DMS53 treated with DMSO at 0.1 percent for 48 hours (cell line): ENCODE results near the gene RCC1.
A peak's percentile ranks its signal among the peaks of the same experiment; 100 is the strongest.
"Not testable (repeated sequence)": the region's sequence is repeated elsewhere in the genome, so short reads cannot be mapped to it uniquely, and the experiment has no call there.

Experiments
- DNase-seq: peaks from one replicate; lab custom pipeline; 2025; ENCODE audit not compliant: unreplicated experiment; lab: John Stamatoyannopoulos, UW

RCC1 gene

DNA sequence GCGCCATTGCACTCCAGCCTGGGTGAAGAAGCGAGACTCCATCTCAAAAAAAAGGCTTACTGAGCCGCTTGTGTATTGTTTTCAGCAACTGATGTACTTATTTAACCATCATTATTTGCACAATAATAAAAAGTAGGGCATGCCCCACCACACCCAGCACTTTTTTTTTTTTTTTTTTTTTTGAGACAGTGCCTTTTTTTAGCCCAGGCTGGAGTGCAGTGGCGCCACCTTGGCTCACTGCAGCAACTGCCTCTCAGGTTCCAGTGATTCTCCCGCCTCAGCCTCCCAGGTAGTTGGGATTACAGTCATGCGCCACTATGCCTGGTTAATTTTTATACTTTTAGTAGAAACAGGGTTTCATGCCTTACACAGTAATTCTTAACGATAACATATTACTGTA lies 34.8 kb downstream of the RCC1 start:
- DNase-seq: no peak

DNA sequence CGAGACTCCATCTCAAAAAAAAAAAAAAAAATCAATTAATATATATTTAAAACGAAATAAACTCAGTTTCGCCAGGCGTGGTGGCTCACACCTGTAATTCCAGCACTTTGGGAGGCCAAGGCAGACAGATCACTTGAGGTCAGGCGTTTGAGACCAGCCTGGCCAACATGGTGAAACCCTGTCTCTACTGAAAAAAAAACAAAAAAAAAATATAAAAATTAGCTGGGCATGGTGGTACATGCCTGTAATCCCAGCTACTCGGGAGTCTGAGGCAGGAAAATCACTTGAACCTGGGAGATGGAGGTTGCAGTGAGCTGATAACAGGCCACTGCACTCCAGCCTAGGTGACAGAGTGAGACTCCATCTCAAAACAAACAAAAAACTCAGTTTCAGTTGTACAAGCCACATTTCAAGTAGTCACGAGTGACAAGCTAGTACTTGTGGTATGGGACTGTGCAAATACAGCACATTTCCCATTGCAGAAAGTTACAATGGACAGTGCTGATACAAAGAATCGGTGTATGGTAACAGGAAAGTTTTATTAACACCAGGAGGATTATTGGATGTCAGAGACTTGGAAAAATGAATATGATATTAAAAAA lies 35.7 kb downstream of the RCC1 start:
- peak; percentile 5 for DNase-seq

DNA sequence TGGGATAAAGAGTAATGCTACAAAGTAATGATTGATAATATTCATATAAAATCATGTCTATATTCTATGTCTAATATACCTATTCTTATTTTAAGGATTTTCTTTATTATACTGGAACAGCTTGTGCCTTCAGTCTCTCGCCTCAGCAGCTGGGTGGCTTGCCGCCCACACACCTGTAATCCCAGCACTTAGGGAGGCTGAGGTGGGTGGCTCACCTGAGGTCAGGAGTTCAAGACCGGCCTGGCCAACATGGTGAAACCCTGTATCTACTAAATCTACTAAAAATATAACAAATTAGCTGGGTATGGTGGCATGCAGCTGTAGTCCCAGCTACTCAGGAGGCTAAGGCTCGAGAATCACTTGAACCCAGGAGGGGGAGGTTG lies 39.4 kb downstream of the RCC1 start:
- no peak for DNase-seq

DNA sequence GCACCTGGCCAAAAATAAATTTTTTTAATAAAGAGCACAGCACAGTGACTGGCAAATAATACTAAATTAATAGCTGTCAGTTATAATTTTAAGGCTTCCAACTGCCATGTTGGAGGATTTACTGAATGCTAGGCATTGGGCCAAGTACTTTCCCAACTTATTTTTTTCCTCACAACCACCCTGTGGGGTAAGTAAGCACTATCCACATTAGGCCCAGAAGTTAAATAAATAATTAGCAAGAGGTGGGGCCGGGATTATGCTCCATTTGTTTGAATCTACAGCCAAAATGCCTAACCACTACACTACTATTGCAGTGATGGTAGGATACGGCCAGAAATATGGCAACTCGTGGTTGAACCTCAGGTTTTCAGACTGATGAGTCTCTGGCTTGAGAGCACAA lies 42.5 kb downstream of the RCC1 start:
- no peak for DNase-seq

DNA sequence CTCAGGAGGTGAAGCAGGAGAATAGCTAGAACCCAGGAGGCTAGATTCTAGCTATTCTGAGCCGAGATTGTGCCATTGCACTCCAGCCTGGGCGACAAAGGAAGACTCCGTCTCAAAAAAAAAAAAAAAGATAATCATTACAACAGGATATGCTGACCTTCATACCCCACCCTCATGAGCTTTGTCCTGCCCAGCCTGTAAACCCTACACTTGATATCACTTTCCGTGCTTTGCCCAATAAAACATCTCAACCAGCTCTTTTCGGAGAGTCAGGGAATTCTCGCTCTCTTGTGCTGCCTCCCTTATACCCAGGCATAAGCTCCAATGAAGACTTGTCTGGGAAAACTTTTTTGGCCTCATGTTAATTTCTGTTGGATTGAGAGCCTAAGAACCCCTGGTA lies 45.5 kb downstream of the RCC1 start:
- DNase-seq: no peak

DNA sequence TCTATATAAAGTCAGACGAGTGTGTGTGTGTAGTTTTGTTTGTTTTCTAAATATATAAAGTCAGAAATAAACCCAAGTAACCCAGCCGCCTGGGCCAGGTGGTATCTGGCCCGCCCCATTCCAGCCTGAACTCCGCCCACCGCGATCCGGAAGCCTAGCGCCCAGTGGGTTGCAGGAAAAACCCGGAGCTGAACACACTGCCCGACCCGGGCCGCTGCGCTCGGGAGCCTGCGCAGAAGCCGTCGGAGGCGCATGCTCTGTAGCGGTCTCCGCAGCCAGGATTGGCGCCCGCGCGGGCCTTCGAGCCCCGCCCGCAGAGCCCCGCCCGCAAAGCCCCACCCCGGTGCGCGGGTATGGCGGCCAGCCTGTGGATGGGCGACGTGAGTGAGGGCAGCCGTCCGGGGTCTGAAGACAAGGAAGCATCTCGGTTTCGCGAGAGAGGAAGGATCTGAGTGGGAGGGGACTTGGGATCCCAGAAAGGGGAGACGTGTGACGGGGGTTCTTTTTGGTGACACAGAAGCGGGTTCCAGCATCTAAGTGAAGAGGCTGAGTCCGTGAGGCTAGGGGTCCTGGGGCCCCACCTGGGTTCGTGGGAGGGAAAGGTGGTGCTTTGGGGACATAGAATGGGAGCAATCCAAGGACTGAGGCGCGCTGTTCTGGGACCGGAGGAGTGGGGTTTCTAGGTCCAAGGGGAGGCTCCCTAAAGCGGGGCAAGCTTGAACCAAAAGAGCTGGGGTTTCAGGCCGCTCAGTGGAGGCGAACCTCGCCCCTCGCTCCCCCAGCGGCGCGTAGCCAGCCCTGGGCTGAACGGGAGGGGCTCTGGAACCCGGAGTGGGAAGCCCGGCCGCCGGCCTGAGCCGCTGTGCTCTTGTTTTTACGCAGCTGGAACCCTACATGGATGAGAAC lies 47.2 kb downstream of the RCC1 start, which contains the start of gene TRNAU1AP:
TSS of gene TRNAU1AP (plus strand) at position 328 of the 906 bp plus-strand sequence. CDS start at position 354, 26 bp downstream.
- DNase-seq: peak; percentile 89

DNA sequence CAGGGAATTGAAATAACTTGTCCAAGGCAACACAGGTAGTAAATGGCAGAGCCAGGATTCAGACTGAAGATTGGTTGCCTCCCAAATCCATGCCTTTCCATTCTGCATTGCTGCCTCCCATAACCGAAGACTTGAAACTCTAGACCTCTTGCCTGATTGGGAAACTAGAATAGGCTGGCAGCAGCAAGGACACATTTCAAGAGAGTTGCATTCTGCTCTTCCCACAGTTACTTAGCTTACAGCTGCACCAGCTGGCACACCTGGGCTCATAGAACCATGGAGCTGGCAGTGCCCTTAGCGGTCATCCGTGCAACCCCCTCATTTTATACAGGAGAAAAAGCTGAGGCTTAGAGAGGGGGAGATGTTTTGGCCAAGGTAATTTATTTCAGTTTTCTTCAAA lies 55.0 kb downstream of the RCC1 start:
- no peak for DNase-seq

DNA sequence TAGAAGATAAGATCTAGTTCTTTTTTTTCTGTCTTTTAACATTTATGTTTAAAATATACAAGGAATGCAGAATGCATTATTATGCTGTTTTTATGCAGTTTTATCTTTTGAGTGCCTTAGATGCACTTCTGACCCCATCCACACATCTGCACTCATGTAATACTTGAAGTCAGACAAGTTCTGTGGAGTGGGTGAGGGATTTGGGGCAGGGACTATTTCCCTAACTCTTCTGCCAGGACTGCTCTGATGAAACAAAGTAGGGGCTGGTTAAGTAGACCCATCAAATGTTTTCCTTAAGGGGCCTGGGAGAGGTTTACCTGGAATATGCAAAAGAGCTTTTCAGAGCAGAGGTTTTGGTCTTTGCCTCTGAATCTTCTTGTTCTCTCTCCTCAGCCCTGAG lies 58.5 kb downstream of the RCC1 start:
- DNase-seq: no peak

DNA sequence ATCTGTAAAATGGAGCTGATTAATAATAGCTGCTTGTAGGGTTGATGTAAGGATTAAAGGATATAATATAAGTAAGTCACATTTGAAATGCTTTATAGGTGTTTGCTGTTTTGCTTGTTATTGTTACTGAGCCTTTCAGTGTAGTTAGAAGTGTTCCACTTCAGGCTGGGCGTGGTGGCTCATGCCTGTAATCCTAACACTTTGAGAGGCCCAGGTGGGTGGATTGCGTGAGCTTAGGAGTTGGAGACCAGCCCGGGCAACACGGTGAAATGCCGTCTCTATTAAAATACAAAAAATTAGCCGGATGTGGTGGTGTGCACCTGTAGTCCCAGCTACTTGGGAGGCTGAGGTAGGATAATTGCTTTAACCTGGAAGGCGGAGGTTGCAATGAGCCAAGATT lies 59.2 kb downstream of the RCC1 start:
- DNase-seq: no peak

DNA sequence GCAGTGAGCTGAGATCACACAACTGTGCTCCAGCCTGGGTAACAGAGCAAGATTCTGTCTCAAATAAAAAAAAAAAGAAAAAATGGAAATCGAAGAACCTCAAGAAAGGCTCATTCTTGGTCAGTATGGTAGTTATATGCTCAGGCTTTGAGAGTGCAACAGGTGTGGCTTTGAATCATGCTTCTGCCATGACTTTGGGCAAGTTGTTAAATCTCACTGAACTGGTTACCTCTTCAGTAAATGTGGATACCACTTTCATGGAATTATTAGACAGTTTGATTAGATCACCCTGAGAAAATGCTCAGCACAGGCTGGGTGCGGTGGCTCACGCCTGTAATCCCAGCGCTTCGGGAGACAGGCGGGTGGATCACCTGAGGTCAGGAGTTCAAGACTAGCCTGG lies 59.9 kb downstream of the RCC1 start:
- no peak for DNase-seq

DNA sequence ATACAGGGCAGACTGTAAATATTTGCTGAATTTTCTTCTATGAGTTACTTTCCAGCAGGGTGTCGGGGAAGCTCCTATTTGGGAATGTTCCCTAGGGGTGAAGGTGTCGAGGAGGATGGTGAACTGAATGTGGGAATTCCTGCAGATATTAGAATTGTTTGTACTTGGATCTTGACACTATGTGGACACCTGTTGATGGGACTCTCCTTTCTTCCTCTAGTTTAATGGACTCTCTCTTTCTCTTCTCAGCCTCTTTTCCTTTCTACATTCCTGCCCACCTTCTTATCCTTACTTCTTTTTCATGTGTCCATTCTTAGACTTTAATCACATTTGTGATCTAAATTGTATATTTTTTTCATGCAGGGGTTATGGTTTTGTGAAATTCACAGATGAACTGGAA lies 61.1 kb downstream of the RCC1 start:
- no peak for DNase-seq

DNA sequence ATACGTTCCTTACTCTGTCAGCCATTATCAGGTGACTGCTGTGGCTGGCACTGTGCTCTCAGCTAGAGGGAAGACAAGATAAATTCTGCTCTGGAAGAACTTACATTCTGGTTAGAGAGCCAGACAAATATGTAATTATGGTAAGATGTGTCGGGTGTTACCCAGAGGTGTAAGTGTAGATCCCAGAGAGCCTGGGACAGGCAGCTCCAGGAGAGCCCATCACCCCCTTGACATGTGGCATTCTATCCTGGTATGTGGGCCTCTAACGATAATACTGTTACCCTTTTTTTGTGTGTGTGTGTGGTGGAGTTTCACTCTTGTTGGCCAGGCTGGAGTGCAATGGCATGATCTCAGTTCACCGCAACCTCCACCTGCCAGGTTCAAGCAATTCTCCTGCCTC lies 66.1 kb downstream of the RCC1 start:
- no peak for DNase-seq

DNA sequence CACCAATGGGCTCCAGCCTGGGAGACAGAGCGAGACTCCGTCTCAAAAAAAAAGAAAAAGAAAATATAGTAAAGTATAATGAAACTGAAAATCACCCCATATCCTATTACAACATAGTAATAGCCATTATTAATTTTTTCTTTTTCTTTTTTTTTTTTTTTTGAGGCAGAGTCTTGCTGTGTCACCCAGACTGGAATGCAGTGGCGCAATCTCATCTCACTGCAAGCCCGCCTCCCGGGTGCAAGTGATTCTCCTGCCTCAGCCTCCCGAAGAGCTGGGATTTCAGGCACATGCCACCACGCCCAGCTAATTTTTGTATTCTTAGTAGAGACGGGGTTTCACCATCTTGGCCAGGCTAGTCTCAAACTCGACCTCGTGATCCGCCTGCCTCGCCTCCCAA lies 67.0 kb downstream of the RCC1 start:
- DNase-seq: not testable (repeated sequence)

DNA sequence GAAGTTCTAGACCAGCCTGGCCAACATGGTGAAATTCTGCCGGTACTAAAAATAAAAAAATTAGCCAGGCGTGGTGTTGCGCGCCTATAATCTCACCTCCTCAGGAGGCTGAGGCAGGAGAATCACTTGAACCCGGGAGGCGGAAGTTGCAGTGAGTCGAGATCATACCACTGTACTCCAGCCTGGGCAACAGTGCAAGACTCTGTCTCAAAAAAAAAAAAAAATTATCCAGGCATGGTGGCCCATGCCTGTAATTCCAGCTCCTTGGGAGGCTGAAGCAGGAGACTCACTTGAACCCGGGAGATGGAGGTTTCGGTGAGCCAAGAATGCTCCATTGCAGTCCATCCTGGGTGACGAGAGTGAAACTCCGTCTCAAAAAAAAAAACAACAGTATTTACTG lies 67.7 kb downstream of the RCC1 start:
- DNase-seq: no peak

DNA sequence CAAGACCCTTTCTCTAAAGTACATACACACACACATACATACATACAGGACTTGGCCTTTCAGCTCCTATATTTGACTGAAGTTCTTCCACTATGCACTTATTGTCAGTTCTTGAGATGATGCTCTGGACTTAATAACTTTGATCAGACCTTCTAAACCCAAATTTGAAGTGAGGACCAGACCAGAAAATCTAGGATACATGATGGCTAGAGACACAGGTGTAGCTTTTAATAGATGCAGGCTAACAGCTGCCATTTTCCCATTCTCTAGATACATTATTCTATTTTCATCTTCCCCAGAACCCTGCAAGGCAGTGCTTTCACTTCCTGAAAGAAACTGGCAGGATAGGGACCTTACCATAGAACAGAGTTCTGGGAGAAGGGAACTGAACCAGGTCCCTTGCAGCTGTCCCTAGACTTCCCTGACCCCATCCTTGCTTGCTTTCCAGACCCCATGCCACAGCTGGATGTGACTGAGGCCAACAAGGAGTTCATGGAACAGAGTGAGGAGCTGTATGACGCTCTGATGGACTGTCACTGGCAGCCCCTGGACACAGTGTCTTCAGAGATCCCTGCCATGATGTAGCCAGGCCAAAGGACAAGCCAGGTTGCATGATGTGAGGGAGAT lies 71.3 kb downstream of the RCC1 start:
- DNase-seq: no peak

DNA sequence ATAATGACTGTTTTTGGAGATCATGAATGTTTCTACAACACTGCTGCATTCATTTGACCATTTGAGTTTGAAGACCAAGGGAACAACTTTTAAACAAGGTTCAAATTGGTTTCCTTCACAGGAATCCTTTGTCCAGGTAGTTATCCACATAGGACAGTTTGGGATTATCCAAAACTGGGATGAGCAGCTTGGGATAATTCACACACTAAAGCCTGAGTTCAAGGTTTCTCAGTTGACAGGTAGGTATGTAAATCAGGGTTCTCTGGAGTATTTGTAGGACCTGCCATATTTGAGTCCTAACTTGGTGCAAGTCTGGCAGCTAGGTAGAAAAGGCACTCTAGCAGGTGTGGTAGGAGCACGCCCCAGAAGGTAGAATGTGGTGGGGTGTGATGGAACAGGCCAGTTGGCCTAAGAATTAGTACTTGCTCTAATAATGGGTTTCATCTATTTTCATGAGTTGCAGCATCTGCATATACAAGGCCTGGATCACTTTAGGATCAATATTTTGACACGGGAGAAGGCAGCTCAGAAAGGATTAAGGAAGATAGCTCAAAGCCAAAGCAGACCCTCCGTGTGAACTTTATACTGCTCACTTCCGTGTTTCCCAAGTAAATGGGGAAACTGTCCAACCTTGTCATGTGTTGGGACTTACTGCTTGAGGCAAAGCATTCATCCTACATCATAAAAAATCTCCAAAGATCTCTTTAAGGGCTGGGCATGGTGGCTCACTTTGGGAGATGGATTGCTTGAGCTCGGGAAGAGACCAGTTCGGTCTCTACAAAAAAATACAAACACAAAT lies 72.1 kb downstream of the RCC1 start:
- no peak for DNase-seq

DNA sequence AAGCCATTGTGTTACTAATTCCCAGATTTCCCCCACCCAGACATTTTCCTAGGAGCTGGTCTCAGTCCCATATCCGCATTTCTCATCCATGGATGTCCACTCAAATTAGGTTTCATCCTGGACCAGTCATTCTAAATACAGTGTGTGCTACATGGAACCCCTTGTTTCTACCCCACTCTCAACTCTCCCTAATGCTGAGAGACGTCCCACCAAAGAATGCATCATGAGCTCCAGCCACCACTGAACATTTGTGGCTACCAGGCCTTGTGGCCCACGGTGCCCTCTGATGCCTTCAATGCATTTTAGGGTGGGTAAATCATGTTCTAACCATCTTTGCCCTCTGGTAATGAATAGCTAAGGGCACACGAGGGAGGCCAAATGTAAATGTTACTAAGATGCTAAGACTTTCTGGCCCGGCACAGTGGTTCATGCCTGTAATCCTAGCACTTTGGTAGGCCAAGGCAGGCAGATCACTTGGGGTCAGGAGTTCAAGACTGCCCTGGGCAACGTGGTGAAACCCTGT lies 72.9 kb downstream of the RCC1 start:
- no peak for DNase-seq

DNA sequence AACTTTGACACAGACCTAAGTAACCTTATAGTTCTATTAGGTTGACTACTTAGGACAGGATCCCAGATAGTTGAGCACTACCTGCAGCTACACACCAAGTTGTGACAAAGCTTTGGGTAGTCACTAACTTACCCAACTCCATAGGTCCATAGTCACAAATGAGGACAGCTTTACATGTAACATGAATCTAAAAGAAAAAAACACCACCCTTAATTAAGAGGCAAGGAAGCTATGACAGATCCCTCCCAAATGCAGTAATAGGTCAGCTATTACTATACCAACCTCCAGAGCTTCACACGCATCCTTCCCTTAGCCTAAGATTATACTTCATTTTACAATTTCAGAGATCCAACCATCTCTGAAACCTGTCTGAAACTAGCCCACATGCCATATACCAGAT lies 73.6 kb downstream of the RCC1 start:
- no peak for DNase-seq

DNA sequence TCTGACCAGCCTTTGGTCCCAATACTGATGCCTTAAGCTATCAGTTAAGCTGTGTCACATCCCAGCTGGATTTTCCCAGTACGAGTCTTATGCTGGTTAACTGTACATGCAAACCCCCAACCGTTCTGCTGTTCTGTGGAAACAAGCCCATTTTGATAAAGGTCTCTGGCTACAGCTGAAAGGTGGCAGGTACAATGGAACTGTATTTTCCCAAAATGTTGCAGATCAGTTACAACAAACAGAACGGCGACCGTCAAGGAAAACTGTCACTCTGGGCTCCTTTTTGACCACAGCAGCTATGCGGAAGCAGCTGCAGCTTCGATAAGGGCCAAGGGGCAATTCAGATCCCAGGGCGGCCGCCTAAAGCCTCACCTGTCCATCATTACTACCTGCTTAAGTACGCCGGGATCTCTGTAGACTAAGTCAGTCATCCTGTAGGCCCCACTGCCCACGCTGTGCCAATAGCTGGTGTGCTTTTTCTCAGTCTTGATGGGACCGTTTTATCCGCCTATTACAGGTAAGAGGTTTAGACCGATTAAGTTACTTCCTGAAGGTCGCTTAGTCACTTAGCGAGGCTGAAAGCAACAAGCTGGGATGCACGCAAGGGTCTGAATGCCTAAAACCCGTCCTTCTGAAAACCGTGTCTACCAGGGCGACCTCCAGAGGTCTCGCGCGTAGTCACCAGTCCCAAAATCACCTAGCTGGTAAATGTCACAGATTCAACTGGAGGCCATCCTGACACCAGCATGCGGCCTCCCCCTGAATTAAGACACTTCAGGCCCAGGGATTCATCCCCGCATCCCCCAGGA lies 75.1 kb downstream of the RCC1 start:
- DNase-seq: peak; percentile 67

DNA sequence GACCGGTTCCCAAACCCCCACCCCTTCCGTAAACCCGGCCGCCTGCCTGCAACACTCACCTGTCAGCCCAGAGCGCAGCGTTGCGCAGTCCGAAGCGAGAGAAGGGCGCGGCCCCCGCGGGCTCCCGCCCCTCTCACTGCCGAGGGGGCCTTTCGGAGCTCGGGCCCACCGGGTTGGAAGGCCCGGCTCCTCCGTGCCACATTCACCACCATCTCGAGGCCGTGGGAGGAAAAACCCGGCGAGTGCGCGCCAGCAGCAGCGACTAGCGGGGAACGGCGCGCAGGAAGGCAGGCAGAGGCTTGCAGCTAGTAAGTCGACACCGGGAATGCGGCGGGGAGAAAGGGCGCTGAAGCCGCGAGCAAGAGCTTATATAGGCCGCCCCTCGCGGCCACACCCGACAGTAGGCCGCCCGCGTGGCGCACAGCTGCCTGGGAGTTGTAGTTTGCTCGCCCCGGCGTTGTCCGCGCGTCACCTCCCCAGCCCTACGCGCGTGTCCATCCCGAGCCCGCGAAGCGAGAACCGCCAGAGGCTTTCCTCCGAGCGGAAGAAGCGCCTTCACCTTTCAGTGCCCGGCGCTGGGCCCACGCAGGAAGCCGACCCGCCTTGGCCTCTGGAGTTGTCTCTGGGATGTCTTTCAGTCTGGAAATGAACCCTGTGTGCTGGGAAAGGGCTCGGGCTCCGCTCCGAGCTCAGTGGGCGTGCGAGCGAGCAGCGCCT lies 75.8 kb downstream of the RCC1 start:
- peak; percentile 92 for DNase-seq
